Activated CD8-positive, alpha-beta memory T cell treated with anti-CD3 and anti-CD28 coated beads for 4 hours (primary cell): ENCODE data around the gene SCAANT1.

Experiments used
- DNase-seq, 2 donors: peaks; one replicate each; pipeline ENCODE4 v3.0.0-alpha.2; 2020; ENCODE audit warnings: low read depth in 2 of 2

Gene SCAANT1

DNA sequence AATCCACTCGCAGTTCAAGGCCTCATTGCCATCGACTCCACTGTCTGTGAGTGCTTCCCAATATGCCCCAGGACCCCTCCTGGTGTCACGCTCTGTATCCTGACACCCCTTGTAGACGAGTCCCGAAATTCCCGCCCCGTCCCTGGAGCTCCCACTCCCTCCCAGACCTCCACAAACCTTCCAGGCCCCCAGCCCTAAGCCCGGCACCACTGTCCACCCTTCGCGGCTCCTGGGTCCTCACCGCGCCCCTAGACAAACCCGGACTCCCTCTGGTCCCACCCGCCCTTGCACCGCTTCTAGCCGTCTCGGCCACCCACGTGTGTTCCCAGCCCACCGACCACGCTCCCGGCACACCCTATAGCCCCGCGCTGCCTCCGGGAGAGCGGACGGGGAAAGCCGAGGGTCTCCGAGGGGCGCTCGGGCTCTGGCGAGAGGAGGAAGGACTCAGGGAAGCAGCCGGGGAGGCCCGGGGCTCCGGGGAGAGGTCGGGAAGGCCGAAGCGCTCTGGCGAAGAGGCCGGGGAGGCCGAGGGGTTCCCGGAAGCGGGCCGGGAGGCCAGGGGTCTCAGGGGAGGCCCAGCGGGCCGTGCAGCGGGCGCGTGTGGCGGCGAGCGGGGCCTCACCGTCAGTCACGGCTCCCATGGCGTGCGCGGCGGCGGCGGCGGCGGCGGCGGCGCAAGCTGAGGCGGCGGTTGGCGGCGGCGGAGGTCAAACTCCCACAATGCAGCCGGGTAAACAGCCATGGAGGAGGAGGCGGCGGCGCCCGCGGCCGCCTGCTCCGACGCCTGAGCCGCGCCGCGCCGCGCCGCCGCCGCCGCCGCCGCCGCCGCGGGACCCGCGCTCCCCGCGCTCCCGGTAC, 48.8 kb downstream of the SCAANT1 start, which contains the start of the genes ATXN7 and THOC7:
TSS of gene ATXN7 (plus strand) at position 718 of the 858 bp plus-strand sequence. CDS start 48,732 bp downstream, outside the sequence.
TSS of gene THOC7 (minus strand) at position 656 of the 858 bp plus-strand sequence. CDS start at position 641, 15 bp downstream.
- DNase-seq = peak; percentile 23 to 37

DNA sequence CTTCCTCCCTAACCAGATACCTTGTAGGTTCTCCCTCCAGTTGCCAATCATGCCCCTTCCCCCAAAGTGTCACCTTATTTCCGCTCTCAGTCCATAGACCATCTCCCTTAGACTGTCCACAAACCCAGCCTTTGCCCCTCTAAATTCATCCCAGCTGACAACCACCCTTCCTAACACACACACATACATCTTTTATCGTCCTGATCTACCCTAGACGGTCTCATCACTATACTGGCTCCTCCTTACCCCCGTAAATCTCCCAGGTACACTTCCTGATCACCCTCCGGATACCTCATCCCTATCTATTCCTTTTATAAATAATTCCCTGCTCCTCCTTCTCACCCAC, 49.4 kb downstream of the SCAANT1 start:
- DNase-seq = no peak
